HepG2 (cell line): Measurements from ENCODE around the gene ARHGAP45. TPM values are rescaled to one million over a fixed set of nuclear protein-coding genes. Genes with fewer than 3 reads are reported as not detected.

Source experiments
- FUBP1 ChIP-seq: sonication (generic); formaldehyde crosslinking; IDR thresholded peaks from 2 replicates; pipeline ENCODE4 v1.5.1; 2020; ENCODE audit warnings: missing genetic modification reagents, mild to moderate bottlenecking, borderline replicate concordance
- HCFC1 ChIP-seq: fragments of 150-350 bp; IDR thresholded peaks from 2 replicates; pipeline ENCODE4 v1.6.1; 2014; ENCODE audit warnings: low read depth, low read length
- MED8 ChIP-seq: sonication (generic); formaldehyde crosslinking; IDR thresholded peaks from 2 replicates; pipeline ENCODE4 v1.8.1; 2023; ENCODE audit warnings: mild to moderate bottlenecking, missing genetic modification reagents; ENCODE audit not compliant: insufficient replicate concordance
- RBFOX2 ChIP-seq: fragments of 200-400 bp; formaldehyde crosslinking; IDR thresholded peaks from 2 replicates; pipeline ENCODE4 v1.6.1; 2017; ENCODE audit warnings: low read depth, mild to moderate bottlenecking, low read length
- RBM22 ChIP-seq: fragments of 200-400 bp; formaldehyde crosslinking; optimal IDR thresholded peaks from 2 replicates; pipeline ENCODE3; 2017; ENCODE audit warnings: mild to moderate bottlenecking, low read length, moderate library complexity
- REST ChIP-seq, 2 experiments: IDR thresholded peaks; 2 replicates each; pipeline ENCODE4 v1.6.1; 2011 to 2012; ENCODE audit warnings: low read length in 2 of 2, borderline replicate concordance in 1 of 2, low read depth in 1 of 2, mild to moderate bottlenecking in 1 of 2, moderate library complexity in 1 of 2
- SAFB2 ChIP-seq: sonication (generic); formaldehyde crosslinking; IDR thresholded peaks from 2 replicates; pipeline ENCODE4 v1.5.1; 2020; ENCODE audit warnings: missing genetic modification reagents, low read depth, mild to moderate bottlenecking, borderline replicate concordance
- SATB2 ChIP-seq: sonication (generic); formaldehyde crosslinking; IDR thresholded peaks from 2 replicates; pipeline ENCODE4 v1.5.0; 2020; ENCODE audit warnings: missing genetic modification reagents
- SIN3A ChIP-seq: IDR thresholded peaks from 2 replicates; pipeline ENCODE4 v1.6.1; 2011; ENCODE audit warnings: low read depth, mild to moderate bottlenecking, control low read depth, low read length, borderline replicate concordance
- TMF1 ChIP-seq: sonication (generic); formaldehyde crosslinking; IDR thresholded peaks from 2 replicates; pipeline ENCODE4 v1.8.1; 2022; ENCODE audit warnings: low read depth, missing genetic modification reagents
- ZNF883 ChIP-seq: sonication (generic); formaldehyde crosslinking; IDR thresholded peaks from 2 replicates; pipeline ENCODE4 v1.5.1; 2020; ENCODE audit warnings: mild to moderate bottlenecking, missing genetic modification reagents; ENCODE audit errors: not compliant biosample characterization
- polyA plus RNA-seq, 8 experiments: library from polyadenylated mRNA; depleted of rRNA in 3 of 8; stranded (reverse) in 7 of 8; unstranded in 1 of 8; fragments of >200 nt; fragmentation: Illumina TruSeq in 4 of 8; extraction: Trizol in 4 of 8; gene quantifications; 2 replicates each; pipeline versions ENCODE4 v1.2.1 to v1.2.3, GENCODE V29; 2011 to 2016; ENCODE audit warnings: low read depth in 4 of 8, missing spikeins in 1 of 8, mixed read lengths in 1 of 8; ENCODE audit not compliant: insufficient read depth in 1 of 8
- total RNA-seq, 5 experiments: library from RNA; depleted of rRNA; stranded (reverse); fragments of >200 nt; fragmentation: Illumina TruSeq; extraction: Trizol; gene quantifications; 2 replicates each; pipeline ENCODE4 v1.2.3, GENCODE V29; 2016; ENCODE audit warnings: low read depth in 1 of 5
- TF ChIP-seq, protein P1 (sequence below): sonication (generic); formaldehyde crosslinking; IDR thresholded peaks from 2 replicates; pipeline ENCODE4 v1.8.1; 2023; ENCODE audit warnings: mild to moderate bottlenecking, inconsistent platforms, moderate library complexity, missing genetic modification reagents, borderline replicate concordance
- TF ChIP-seq, protein P2 (sequence below): sonication (generic); formaldehyde crosslinking; IDR thresholded peaks from 2 replicates; pipeline ENCODE4 v1.5.0; 2020; ENCODE audit warnings: missing genetic modification reagents, mild to moderate bottlenecking, borderline replicate concordance
- TF ChIP-seq, protein P3 (sequence below): sonication (generic); formaldehyde crosslinking; IDR thresholded peaks from 2 replicates; pipeline ENCODE4 v1.4.0; 2020; ENCODE audit warnings: mild to moderate bottlenecking, missing genetic modification reagents
- TF ChIP-seq, protein P4 (sequence below): sonication (generic); formaldehyde crosslinking; IDR thresholded peaks from 2 replicates; pipeline ENCODE4 v1.8.0; 2022; ENCODE audit warnings: missing genetic modification reagents, mild to moderate bottlenecking, inconsistent platforms, borderline replicate concordance

Gene ARHGAP45
- total and polyA plus RNA-seq, 2 of the 13 experiments (the other 11 are each of a cell fraction or from before 2014, with no cell fraction given): 0.84 to 32.0 TPM

- peak; percentile 33 for TF ChIP-seq ZNF883 (CRISPR knock-in tag)
- TF ChIP-seq TMF1 (CRISPR knock-in tag): 0 out of 2 replicates have a peak, but pooled peaks have one; percentile 25
- TF ChIP-seq, protein P1, sequence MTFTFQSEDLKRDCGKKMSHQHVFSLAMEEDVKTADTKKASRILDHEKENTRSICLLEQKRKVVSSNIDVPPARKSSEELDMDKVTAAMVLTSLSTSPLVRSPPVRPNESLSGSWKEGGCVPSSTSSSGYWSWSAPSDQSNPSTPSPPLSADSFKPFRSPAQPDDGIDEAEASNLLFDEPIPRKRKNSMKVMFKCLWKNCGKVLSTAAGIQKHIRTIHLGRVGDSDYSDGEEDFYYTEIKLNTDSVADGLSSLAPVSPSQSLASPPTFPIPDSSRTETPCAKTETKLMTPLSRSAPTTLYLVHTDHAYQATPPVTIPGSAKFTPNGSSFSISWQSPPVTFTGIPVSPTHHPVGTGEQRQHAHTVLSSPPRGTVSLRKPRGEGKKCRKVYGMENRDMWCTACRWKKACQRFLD (CRISPR knock-in tag): no peak
- TF ChIP-seq HCFC1: no peak
- no peak for TF ChIP-seq FUBP1 (CRISPR knock-in tag)
- TF ChIP-seq SIN3A: 0 out of 2 replicates have a peak, but pooled peaks have one; percentile 28
- TF ChIP-seq SATB2: 0 out of 2 replicates have a peak, but pooled peaks have one; percentile 67
- TF ChIP-seq REST (IDR thresholded peaks at IDR 0.05; ENCODE audit: borderline replicate concordance in 1 of 2, low read depth in 1 of 2, low read length in 2 of 2): no peak
- TF ChIP-seq, protein P2, sequence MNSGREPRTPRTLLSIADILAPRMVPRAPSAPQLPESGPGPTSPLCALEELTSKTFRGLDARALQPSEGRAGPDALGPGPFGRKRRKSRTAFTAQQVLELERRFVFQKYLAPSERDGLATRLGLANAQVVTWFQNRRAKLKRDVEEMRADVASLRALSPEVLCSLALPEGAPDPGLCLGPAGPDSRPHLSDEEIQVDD: no peak
- TF ChIP-seq, protein P3, sequence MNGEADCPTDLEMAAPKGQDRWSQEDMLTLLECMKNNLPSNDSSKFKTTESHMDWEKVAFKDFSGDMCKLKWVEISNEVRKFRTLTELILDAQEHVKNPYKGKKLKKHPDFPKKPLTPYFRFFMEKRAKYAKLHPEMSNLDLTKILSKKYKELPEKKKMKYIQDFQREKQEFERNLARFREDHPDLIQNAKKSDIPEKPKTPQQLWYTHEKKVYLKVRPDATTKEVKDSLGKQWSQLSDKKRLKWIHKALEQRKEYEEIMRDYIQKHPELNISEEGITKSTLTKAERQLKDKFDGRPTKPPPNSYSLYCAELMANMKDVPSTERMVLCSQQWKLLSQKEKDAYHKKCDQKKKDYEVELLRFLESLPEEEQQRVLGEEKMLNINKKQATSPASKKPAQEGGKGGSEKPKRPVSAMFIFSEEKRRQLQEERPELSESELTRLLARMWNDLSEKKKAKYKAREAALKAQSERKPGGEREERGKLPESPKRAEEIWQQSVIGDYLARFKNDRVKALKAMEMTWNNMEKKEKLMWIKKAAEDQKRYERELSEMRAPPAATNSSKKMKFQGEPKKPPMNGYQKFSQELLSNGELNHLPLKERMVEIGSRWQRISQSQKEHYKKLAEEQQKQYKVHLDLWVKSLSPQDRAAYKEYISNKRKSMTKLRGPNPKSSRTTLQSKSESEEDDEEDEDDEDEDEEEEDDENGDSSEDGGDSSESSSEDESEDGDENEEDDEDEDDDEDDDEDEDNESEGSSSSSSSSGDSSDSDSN (CRISPR knock-in tag): peak; percentile 23; the same call in 1 of the 2 replicates
- no peak for TF ChIP-seq SAFB2
- no peak for TF ChIP-seq RBM22
- peak; percentile 56 for TF ChIP-seq MED8 (CRISPR knock-in tag)
- TF ChIP-seq RBFOX2: 0 out of 2 replicates have a peak, but pooled peaks have one; percentile 1
- TF ChIP-seq, protein P4, sequence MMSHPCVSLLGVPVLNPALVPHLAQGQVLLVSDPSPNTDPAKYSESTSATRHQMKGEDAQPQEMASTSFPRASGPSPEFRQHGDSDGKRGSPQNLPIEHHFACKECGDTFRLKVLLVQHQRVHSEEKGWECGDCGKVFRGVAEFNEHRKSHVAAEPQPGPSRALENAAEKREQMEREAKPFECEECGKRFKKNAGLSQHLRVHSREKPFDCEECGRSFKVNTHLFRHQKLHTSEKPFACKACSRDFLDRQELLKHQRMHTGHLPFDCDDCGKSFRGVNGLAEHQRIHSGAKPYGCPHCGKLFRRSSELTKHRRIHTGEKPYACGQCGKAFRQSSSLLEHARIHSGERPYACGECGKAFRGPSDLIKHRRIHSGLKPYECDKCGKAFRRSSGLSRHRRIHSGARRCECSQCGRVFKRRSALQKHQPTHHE (CRISPR knock-in tag): peak; percentile 79; the same call in 1 of the 2 replicates
Observed at GRCh38 chr19:1026783-1027649, 40.0 kb upstream of the ARHGAP45 start (continued).
